Common myeloid progenitor, CD34-positive (primary cell): ENCODE measurements around the gene HYAL3.

Experiments
- CTCF ChIA-PET: fragments of 350-600 bp; sonication (Branson Sonifier 250); formaldehyde crosslinking; loops from one replicate; lab custom pipeline; 2021; ENCODE audit warnings: antibody characterized with exemption; lab: Charles Lee
- POLR2A ChIA-PET: fragments of 350-600 bp; sonication (Branson Sonifier 250); formaldehyde crosslinking; loops from one replicate; lab custom pipeline; 2021; ENCODE audit warnings: antibody characterized with exemption; lab: Charles Lee
- DNase-seq, 3 donors: peaks; one replicate each; pipeline versions ENCODE4 v3.0.0 to v3.0.0-alpha.2; 2013
- H3K27ac ChIP-seq, 2 experiments: 1 replicate in 1 of 2; 2 replicates in 1 of 2; pipeline ENCODE4 v1.7.0; 2013; ENCODE audit warnings: inconsistent platforms in 2 of 2, low read length in 2 of 2, mild to moderate bottlenecking in 2 of 2, low read depth in 1 of 2, moderate library complexity in 1 of 2; ENCODE audit not compliant: severe bottlenecking in 2 of 2, insufficient read depth in 1 of 2, poor library complexity in 1 of 2
- H3K27me3 ChIP-seq, 5 experiments: replicated peaks in 2 of 5; 1 replicate in 3 of 5; 2 replicates in 2 of 5; pipeline versions ENCODE4 v1.6.1 to v1.7.0; 2013; ENCODE audit warnings: low read length in 4 of 5, mild to moderate bottlenecking in 2 of 5, moderate library complexity in 2 of 5, inconsistent platforms in 1 of 5; ENCODE audit not compliant: insufficient read depth in 5 of 5, control insufficient read depth in 4 of 5
- H3K36me3 ChIP-seq, 4 experiments: 1 replicate in 2 of 4; 2 replicates in 2 of 4; pipeline versions ENCODE4 v1.6.1 to v1.7.0; 2013; ENCODE audit warnings: low read length in 3 of 4, control low read depth in 1 of 4, mild to moderate bottlenecking in 1 of 4; ENCODE audit not compliant: control insufficient read depth in 4 of 4, insufficient read depth in 4 of 4
- H3K4me1 ChIP-seq, 4 experiments: 1 replicate in 3 of 4; 2 replicates in 1 of 4; pipeline versions ENCODE4 v1.6.1 to v1.7.1; 2013; ENCODE audit warnings: low read length in 3 of 4, mild to moderate bottlenecking in 3 of 4, control low read depth in 1 of 4, inconsistent platforms in 1 of 4, moderate library complexity in 1 of 4; ENCODE audit not compliant: control insufficient read depth in 4 of 4, insufficient read depth in 4 of 4; ENCODE audit errors: control extremely low read depth in 1 of 4
- H3K4me3 ChIP-seq, 7 experiments: 1 replicate in 4 of 7; 2 replicates in 3 of 7; pipeline versions ENCODE4 v1.5.1 to v1.7.0; 2013; ENCODE audit warnings: mild to moderate bottlenecking in 7 of 7, low read length in 6 of 7, moderate library complexity in 6 of 7, inconsistent platforms in 2 of 7, low read depth in 2 of 7, control low read depth in 1 of 7; ENCODE audit not compliant: insufficient read depth in 4 of 7, control insufficient read depth in 1 of 7; ENCODE audit errors: extremely low read depth in 1 of 7
- H3K9me3 ChIP-seq, 5 experiments: 1 replicate in 4 of 5; 2 replicates in 1 of 5; pipeline versions ENCODE4 v1.6.1 to v1.7.1; 2013; ENCODE audit warnings: low read length in 4 of 5, mild to moderate bottlenecking in 2 of 5, inconsistent platforms in 1 of 5, low read depth in 1 of 5, moderate library complexity in 1 of 5; ENCODE audit not compliant: control insufficient read depth in 4 of 5, insufficient read depth in 2 of 5; ENCODE audit errors: control extremely low read depth in 1 of 5
- WGBS: methylation state at CpG from one replicate; pipeline ENCODE4 v1.1.5; 2013; ENCODE audit not compliant: insufficient coverage; 5-methylcytosine and 5-hydroxymethylcytosine counted together

The HYAL3 gene

DNA sequence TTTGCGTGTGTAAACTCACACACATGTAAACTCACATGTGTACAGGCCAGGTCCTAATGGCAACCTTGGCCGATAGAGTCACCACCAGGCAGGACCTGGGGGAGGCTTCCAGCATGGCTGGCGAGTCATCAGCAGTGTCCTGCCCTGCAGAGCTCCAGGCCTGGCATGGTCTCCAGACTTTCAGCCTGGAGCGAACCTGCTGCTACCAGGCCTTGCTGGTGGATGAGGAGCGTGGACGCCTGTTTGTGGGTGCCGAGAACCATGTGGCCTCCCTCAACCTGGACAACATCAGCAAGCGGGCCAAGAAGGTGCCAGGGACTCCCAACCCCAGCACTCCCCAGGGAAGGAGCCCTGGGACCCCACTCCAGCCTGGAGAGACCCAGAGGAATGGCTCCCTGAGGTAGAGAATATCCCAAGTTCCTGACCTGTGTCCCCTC, 29.2 kb downstream of the HYAL3 start:
- Histone ChIP-seq H3K4me1 (peaks cover 0 to 21% (median 11%) of the 10 kb centered on the region in 4 experiments), H3K9me3 (no peaks in the 10 kb centered on the region), H3K36me3 (no peaks in the 10 kb centered on the region), H3K4me3 (no peak overlapping the region), H3K27me3 (peaks cover 0 to 62% (median 14%) of the 10 kb centered on the region in 5 experiments), H3K27ac (no peak overlapping the region)
- ChIA-PET POLR2A (no interaction called here), CTCF (interaction anchor here (1.3 to 72.5 kb wide), 6 partner anchors 9 to 79 kb away, joined by 3 to 1875 read pairs (median 6); partner anchors contain the start of genes GNAI2, GNAT1, HYAL3 and LSMEM2)
- WGBS = 94% methylated on average over 3 of the region's 8 CpGs
- DNase-seq = no peak

DNA sequence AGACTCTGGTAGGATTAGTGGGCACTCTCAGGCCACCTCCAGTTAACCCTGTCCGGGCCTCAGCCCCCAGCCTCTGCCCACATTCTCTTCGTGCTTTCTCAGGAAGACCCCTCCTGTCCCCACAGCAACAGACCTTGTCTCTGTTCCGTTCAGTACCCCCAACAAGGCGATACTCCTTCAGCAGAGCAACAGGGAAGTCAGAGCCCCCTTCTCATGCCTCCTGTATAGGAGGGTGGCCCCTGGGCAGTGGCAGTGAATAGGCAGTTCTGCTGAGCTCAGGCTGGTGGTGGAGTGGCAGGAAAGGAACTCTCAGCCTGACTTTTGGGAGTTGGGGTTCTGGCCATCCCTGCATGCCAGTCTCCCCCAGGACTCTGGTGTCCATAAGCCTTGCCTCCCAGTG, 29.7 kb downstream of the HYAL3 start:
- CTCF ChIA-PET = interaction anchor here (1.3 to 72.5 kb wide), 4 partner anchors 10 to 78 kb away, joined by 3 to 1875 read pairs (median 10); partner anchors contain the start of genes GNAI2, GNAT1, HYAL3 and LSMEM2
- POLR2A ChIA-PET = no interaction called here
- H3K27me3 ChIP-seq = peaks cover 0 to 56% (median 12%) of the 10 kb centered on the region in 5 experiments

GRCh38 chr3:50268703-50269451, 30.3 kb downstream of the HYAL3 start, which contains the start of gene SEMA3B:
TSS of gene SEMA3B (plus strand) at chr3:50269147. CDS start at chr3:50269241, 94 bp downstream.
- ChIA-PET POLR2A (no interaction called here), CTCF (interaction anchor here (1.3 to 72.5 kb wide), 6 partner anchors 10 to 77 kb away, joined by 3 to 1875 read pairs (median 8); partner anchors contain the start of genes GNAI2, GNAT1, HYAL3 and LSMEM2)
- Histone ChIP-seq H3K4me3 (no peak within 1 kb of the TSS), H3K27me3 (peaks cover 0 to 51% (median 9%) of the 10 kb centered on the region in 5 experiments), H3K36me3 (no peaks in the 10 kb centered on the region), H3K4me1 (peaks cover 0 to 11% (median 8%) of the 10 kb centered on the region in 4 experiments), H3K9me3 (no peaks in the 10 kb centered on the region), H3K27ac (no peak within 1 kb of the TSS)
- DNase-seq = no peak
- 91% methylated on average over 15 of the region's 21 CpGs for WGBS

More for the DNA sequence above, 29.7 kb downstream of the HYAL3 start:
- H3K36me3 ChIP-seq = no peaks in the 10 kb centered on the region
- no peak for DNase-seq
- no peak overlapping the region for H3K4me3 ChIP-seq
- H3K4me1 ChIP-seq = peaks cover 0 to 16% (median 9%) of the 10 kb centered on the region in 4 experiments
- 93% methylated on average over 3 of the region's 4 CpGs for WGBS
- no peak overlapping the region for H3K27ac ChIP-seq
- no peaks in the 10 kb centered on the region for H3K9me3 ChIP-seq

DNA sequence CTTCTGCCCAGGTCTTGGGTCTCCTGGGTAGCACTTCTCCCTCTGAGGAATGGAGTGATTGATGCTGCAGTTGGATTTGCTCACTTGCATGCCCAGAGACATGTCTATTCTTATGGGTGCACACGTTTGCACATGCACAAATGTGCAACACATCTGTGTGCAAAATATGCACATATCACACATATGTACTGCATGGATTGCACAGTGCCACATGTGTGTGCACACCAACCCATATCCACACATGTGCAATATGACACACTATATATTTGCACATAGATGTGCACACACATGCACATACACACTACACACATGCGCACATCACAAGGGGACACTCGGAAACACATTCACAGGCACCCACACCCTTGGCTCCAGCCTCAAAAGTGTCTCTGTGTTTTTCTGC, 30.9 kb downstream of the HYAL3 start:
- Histone ChIP-seq H3K27ac (no peak overlapping the region), H3K4me1 (peaks cover 0 to 6% (median 5%) of the 10 kb centered on the region in 4 experiments), H3K9me3 (no peaks in the 10 kb centered on the region), H3K36me3 (no peaks in the 10 kb centered on the region), H3K27me3 (peaks cover 0 to 45% (median 5%) of the 10 kb centered on the region in 5 experiments), H3K4me3 (no peak overlapping the region)
- WGBS = 92% methylated on average over 3 of the region's 3 CpGs
- POLR2A ChIA-PET = no interaction called here
- no peak for DNase-seq
- CTCF ChIA-PET = interaction anchor here (1.4 to 72.5 kb wide), 4 partner anchors 14 to 76 kb away, joined by 3 to 1875 read pairs (median 8); partner anchors contain the start of genes GNAI2 and SLC38A3

DNA sequence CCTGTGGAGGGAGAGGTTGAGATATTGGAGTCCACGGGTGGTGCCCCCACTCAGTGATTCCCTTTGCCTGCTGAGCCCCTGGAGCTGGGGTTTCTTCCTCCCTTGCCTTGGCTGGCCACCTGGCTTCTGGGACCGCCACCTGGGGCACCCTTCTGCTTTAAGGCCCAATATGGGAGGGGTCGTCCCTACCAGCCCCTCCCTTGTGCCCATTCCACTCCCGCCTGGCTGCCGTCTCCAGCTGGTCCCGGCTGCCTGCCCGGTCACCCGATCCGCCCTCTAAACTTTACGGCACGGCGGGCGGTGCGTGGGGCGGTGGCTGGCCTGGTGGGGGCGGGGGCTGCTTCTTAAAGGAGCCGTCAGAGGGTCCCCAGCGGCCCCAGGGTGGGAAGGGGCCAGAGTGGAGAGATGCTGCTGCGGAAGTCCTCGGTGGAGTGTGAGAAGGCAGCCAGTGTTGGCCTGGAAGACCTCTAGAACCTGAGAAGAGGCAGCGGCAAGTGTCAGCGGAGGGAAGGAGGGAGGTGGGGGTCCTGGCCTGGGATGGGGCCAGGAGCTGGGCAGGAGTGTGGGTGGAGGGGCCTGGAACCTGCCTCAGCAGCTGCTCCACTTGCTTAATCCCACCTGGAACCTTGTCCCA, 31.8 kb downstream of the HYAL3 start:
- ChIA-PET CTCF (interaction anchor here (1.3 to 72.5 kb wide), 6 partner anchors 15 to 76 kb away, joined by 3 to 1875 read pairs (median 6); partner anchors contain the start of genes GNAI2, GNAT1 and SLC38A3), POLR2A (no interaction called here)
- Histone ChIP-seq H3K36me3 (no peaks in the 10 kb centered on the region), H3K4me3 (no peak overlapping the region), H3K27ac (no peak overlapping the region), H3K4me1 (no peaks in the 10 kb centered on the region), H3K27me3 (peaks cover 0 to 40% (median 5%) of the 10 kb centered on the region in 5 experiments), H3K9me3 (no peaks in the 10 kb centered on the region)
- DNase-seq = no peak
- 20% methylated on average over 20 of the region's 22 CpGs for WGBS

DNA sequence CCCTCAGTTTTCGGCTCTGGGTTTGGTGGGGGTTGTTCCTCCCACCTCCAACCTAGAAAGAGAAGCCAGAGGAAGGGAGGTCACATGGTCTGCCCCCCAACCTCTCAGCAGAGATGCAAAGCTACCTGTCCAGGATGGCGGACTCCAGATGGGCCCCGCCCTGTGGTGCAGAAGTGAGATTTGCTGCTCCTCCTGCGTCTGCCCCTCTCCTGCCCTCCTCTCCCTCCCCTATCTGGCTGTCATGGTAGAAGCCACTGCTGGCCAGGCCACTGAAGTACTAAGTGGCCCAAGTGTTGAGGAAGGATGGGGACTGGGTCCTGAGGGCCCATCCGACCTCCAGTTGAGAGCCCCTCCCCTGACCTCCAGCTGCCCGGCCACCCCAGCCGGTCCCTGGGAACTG, 32.4 kb downstream of the HYAL3 start:
- ChIA-PET POLR2A (no interaction called here), CTCF (interaction anchor here (0.9 to 72.5 kb wide), 7 partner anchors 16 to 76 kb away, joined by 3 to 1875 read pairs (median 6); partner anchors contain the start of genes GNAI2, GNAT1, HYAL2 and SLC38A3)
- Histone ChIP-seq H3K27me3 (peaks cover 0 to 40% (median 5%) of the 10 kb centered on the region in 5 experiments), H3K4me3 (no peak overlapping the region), H3K27ac (no peak overlapping the region), H3K9me3 (no peaks in the 10 kb centered on the region), H3K36me3 (no peaks in the 10 kb centered on the region), H3K4me1 (no peaks in the 10 kb centered on the region)
- WGBS = 86% methylated on average over 2 of the region's 7 CpGs
- no peak for DNase-seq
